K562 (cell line): Measurements from ENCODE around the gene GAL. TPM values are rescaled to one million over a fixed set of nuclear protein-coding genes. Genes with fewer than 3 reads are reported as not detected.

Source experiments
- ATAC-seq: fragments of 200-7000 bp; cut with Tn5 transposase; 3 replicates; pipeline ENCODE4 v1.9.1; 2020; ENCODE audit warnings: moderate library complexity
- BruUV-seq: library from RNA; stranded (reverse); fragments of 400-500 nt; replicated peaks from 2 replicates; lab custom pipeline; 2021; lab: Mats Ljungman, UMichigan
- CTCF ChIA-PET: fragments of 300-600 bp; formaldehyde crosslinking; extraction: SDS; loops from one replicate; lab custom pipeline; 2021; ENCODE audit warnings: low intra/inter-chr PET ratio; lab: Yijun Ruan, JAX
- POLR2A ChIA-PET: fragments of 300-600, 350-650 bp; sonication (Branson Sonifier 250); formaldehyde crosslinking; extraction: SDS; loops from one replicate; lab custom pipeline; 2021; ENCODE audit warnings: antibody characterized with exemption, inconsistent platforms; lab: Yijun Ruan, JAX
- DNase-seq, 4 experiments: peaks; one replicate each; pipeline versions ENCODE4 v3.0.0 to v3.0.0-alpha.2; 2011 to 2018; ENCODE audit warnings: low spot score in 3 of 4, mixed read lengths in 3 of 4; ENCODE audit errors: extremely low read depth in 1 of 4
- FAIRE-seq: peaks from 2 replicates; lab custom pipeline; 2011; peaks lifted over from hg19 to GRCh38; lab: Jason Lieb, UNC
- H2AFZ ChIP-seq: 2 replicates; pipeline ENCODE4 v1.6.0; 2011; ENCODE audit warnings: low read depth, low read length, control low read depth, inconsistent platforms
- H3K27ac ChIP-seq: fragments of 200-600 bp; 3 replicates; pipeline ENCODE4 v1.8.0; 2011; ENCODE audit warnings: low read depth, mild to moderate bottlenecking, control low read depth, inconsistent platforms, low read length, moderate library complexity, mixed read lengths; ENCODE audit errors: extremely low read depth
- H3K27me3 ChIP-seq, 2 experiments: fragments of 300-600 bp in 1 of 2; 2 replicates in 1 of 2; 3 replicates in 1 of 2; pipeline versions ENCODE4 v1.6.0 to v1.8.0; 2011; ENCODE audit warnings: inconsistent platforms in 2 of 2, low read length in 2 of 2, mild to moderate bottlenecking in 1 of 2, mixed read lengths in 1 of 2, moderate library complexity in 1 of 2; ENCODE audit not compliant: control insufficient read depth in 2 of 2, insufficient read depth in 2 of 2
- H3K36me3 ChIP-seq: fragments of 300-600 bp; 3 replicates; pipeline ENCODE4 v1.8.0; 2011; ENCODE audit warnings: mild to moderate bottlenecking, low read length, inconsistent platforms; ENCODE audit not compliant: control insufficient read depth, insufficient read depth
- H3K4me1 ChIP-seq, 2 experiments: fragments of 200-600 bp in 1 of 2; replicated peaks in 1 of 2; 2 replicates in 1 of 2; 3 replicates in 1 of 2; pipeline versions ENCODE4 v1.5.1 to v1.8.0; 2011; ENCODE audit warnings: inconsistent platforms in 2 of 2, low read length in 2 of 2, mild to moderate bottlenecking in 1 of 2, mixed read lengths in 1 of 2, moderate library complexity in 1 of 2; ENCODE audit not compliant: control insufficient read depth in 2 of 2, insufficient read depth in 2 of 2
- H3K4me2 ChIP-seq: 2 replicates; pipeline ENCODE4 v1.6.1; 2011; ENCODE audit warnings: low read length, control low read depth, inconsistent platforms, mixed read lengths; ENCODE audit not compliant: insufficient read depth
- H3K4me3 ChIP-seq: fragments of 200-600 bp; sonication (generic), shearing (Covaris generic); 2 replicates; pipeline ENCODE4 v1.5.1; 2016; ENCODE audit warnings: control low read depth, inconsistent platforms
- H3K79me2 ChIP-seq: fragments of 200-600 bp; 3 replicates; pipeline ENCODE4 v1.8.0; 2011; ENCODE audit warnings: low read length, inconsistent platforms; ENCODE audit not compliant: control insufficient read depth, insufficient read depth
- H3K9ac ChIP-seq, 2 experiments: 2 replicates each; pipeline versions ENCODE4 v1.6.0 to v1.6.1; 2011; ENCODE audit warnings: low read depth in 2 of 2, low read length in 2 of 2, control low read depth in 1 of 2, inconsistent platforms in 1 of 2, mild to moderate bottlenecking in 1 of 2, mixed read lengths in 1 of 2; ENCODE audit not compliant: insufficient read depth in 1 of 2
- H3K9me1 ChIP-seq: one replicate; pipeline ENCODE4 v1.6.0; 2011; ENCODE audit warnings: inconsistent platforms, mild to moderate bottlenecking, low read length, moderate library complexity; ENCODE audit not compliant: control insufficient read depth, insufficient read depth
- H3K9me3 ChIP-seq: replicated peaks from 2 replicates; pipeline ENCODE4 v1.5.1; 2011; ENCODE audit warnings: low read depth, low read length, inconsistent platforms; ENCODE audit not compliant: control insufficient read depth, insufficient read depth
- H4K20me1 ChIP-seq: replicated peaks from 2 replicates; pipeline ENCODE4 v1.6.1; 2011; ENCODE audit warnings: low read length, inconsistent platforms, mixed read lengths; ENCODE audit not compliant: control insufficient read depth, insufficient read depth
- NR2C1 ChIP-seq, 2 experiments: fragments of 450-650 bp; IDR thresholded peaks; 2 replicates each; pipeline ENCODE4 v1.6.1; 2017; ENCODE audit warnings: mild to moderate bottlenecking in 2 of 2, antibody characterized with exemption in 1 of 2, inconsistent platforms in 1 of 2, missing compliant biosample characterization in 1 of 2, missing genetic modification characterization in 1 of 2
- PTRF ChIP-seq: fragments of 450-650 bp; IDR thresholded peaks from 2 replicates; pipeline ENCODE4 v1.6.1; 2016; ENCODE audit warnings: mild to moderate bottlenecking, missing genetic modification characterization, missing compliant biosample characterization
- SP1 ChIP-seq: sonication (generic); formaldehyde crosslinking; IDR thresholded peaks from 2 replicates; pipeline ENCODE4 v1.8.1; 2022; ENCODE audit warnings: mild to moderate bottlenecking, missing genetic modification reagents
- ZNF217 ChIP-seq: sonication (generic); formaldehyde crosslinking; IDR thresholded peaks from 2 replicates; pipeline ENCODE4 v1.8.0; 2022; ENCODE audit warnings: mild to moderate bottlenecking, missing genetic modification reagents
- ZNF280B ChIP-seq: fragments of 250-450 bp; sonication (Bioruptor Pico); IDR thresholded peaks from 2 replicates; pipeline ENCODE4 v1.5.1; 2021; ENCODE audit warnings: mild to moderate bottlenecking
- WGBS: fragments of 100-300 bp; shearing (Covaris generic); methylation state at CpG from one replicate; pipeline ENCODE4 v1.1.6; 2016; ENCODE audit warnings: low coverage, mixed read lengths; ENCODE audit not compliant: insufficient coverage; ENCODE audit errors: missing lambda C conversion rate; 5-methylcytosine and 5-hydroxymethylcytosine counted together
- in situ Hi-C: fragments of 300-500 bp; cut with MboI; formaldehyde crosslinking; loops from 4 replicates; pipeline ENCODE4 v1.15.0; 2018; ENCODE audit warnings: inconsistent platforms, mixed read lengths
- intact Hi-C: fragments of 100-400 bp; cut with micrococcal nuclease; formaldehyde crosslinking; loops from 2 replicates; pipeline ENCODE4 v1.14.2; 2022
- polyA plus RNA-seq, 8 experiments: library from polyadenylated mRNA; depleted of rRNA in 4 of 8; stranded (reverse) in 5 of 8; unstranded in 3 of 8; fragments of >200 nt; fragmentation: Nextera tagmentation in 2 of 8; fragmentation: Illumina TruSeq in 1 of 8; extraction: Ambion mirVana in 2 of 8; extraction: Trizol in 1 of 8; gene quantifications; 2 replicates each; pipeline versions ENCODE4 v1.2.1 to v1.2.3, GENCODE V29; 2011 to 2014; ENCODE audit warnings: inconsistent platforms in 1 of 8, missing spikeins in 1 of 8
- total RNA-seq, 7 experiments: library from RNA; depleted of rRNA in 6 of 7; stranded (reverse); fragments of >200 nt in 6 of 7; fragmentation: Illumina TruSeq in 2 of 7; extraction: Trizol in 2 of 7; gene quantifications; 2 replicates each; pipeline versions ENCODE4 v1.2.1 to v1.2.3, GENCODE V29; 2011 to 2021; ENCODE audit warnings: low replicate concordance in 1 of 7
- TF ChIP-seq, protein P1 (sequence below): IDR thresholded peaks from 2 replicates; pipeline ENCODE4 v1.6.1; 2014; ENCODE audit warnings: antibody characterized with exemption
- TF ChIP-seq, protein P2 (sequence below): sonication (generic); formaldehyde crosslinking; IDR thresholded peaks from 2 replicates; pipeline ENCODE4 v1.8.0; 2023; ENCODE audit warnings: missing genetic modification reagents, mild to moderate bottlenecking, borderline replicate concordance

GAL gene
- total and polyA plus RNA-seq, 9 of the 15 experiments (the other 6 are each of a cell fraction or from before 2014, with no cell fraction given) = 10.6 to 119 (median 36.3) TPM

DNA sequence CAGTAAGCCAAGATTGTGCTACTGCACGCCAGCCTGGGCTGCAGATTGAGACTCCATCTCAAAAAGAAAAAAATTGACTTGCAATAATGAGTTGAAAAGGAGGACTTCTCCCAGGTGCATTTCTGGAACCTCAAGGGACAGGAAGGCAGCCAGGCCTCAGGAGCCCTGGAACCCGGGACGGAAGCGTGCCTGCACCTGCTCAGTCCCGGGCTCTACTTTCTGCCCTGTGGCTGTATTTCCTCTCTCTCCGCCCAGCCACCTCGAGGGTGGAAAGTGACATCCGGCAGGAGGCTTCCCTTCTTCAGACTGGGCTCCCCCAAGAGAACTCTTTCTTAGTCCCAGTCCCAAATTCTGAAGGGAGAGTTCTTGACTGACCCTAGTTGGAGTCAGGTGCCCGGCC lies 20.2 kb upstream of the GAL start:
- DNase-seq = no peak
- ChIA-PET CTCF (no interaction called here), POLR2A (interaction anchor here (0.6 to 1.3 kb wide), 2 partner anchors 9 to 293 kb away, joined by 3 to 4 read pairs; no protein-coding TSS in a partner anchor)
- no peak for ATAC-seq
- BruUV-seq = no TSS peak
- no peak overlapping the region for H2AFZ ChIP-seq
- no peak overlapping the region for H3K4me2 ChIP-seq
- intact Hi-C loops (no loop called here), in situ Hi-C loops (no loop called here)
- WGBS = 3% methylated on average over 9 of the region's 9 CpGs
- no peak overlapping the region for H3K27ac ChIP-seq
- H3K27me3 ChIP-seq = peaks cover 31 to 68% of the 10 kb centered on the region in 2 experiments
- no peaks in the 10 kb centered on the region for H3K79me2 ChIP-seq
- H3K4me3 ChIP-seq = no peak overlapping the region
- H4K20me1 ChIP-seq = no peaks in the 10 kb centered on the region; the same call in 1 of the 2 replicates
- H3K4me1 ChIP-seq = peaks cover 0 to 8% of the 10 kb centered on the region in 2 experiments; a peak in 3 of 5 replicates
- FAIRE-seq = no peak
- no peak overlapping the region for H3K9ac ChIP-seq
- no peak for TF ChIP-seq ZNF280B
- no peak for TF ChIP-seq PTRF (tag)
- no peak for TF ChIP-seq SP1 (CRISPR knock-in tag)
- TF ChIP-seq, protein P1, sequence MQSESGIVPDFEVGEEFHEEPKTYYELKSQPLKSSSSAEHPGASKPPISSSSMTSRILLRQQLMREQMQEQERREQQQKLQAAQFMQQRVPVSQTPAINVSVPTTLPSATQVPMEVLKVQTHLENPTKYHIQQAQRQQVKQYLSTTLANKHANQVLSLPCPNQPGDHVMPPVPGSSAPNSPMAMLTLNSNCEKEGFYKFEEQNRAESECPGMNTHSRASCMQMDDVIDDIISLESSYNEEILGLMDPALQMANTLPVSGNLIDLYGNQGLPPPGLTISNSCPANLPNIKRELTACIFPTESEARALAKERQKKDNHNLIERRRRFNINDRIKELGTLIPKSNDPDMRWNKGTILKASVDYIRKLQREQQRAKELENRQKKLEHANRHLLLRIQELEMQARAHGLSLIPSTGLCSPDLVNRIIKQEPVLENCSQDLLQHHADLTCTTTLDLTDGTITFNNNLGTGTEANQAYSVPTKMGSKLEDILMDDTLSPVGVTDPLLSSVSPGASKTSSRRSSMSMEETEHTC = no peak
- TF ChIP-seq, protein P2, sequence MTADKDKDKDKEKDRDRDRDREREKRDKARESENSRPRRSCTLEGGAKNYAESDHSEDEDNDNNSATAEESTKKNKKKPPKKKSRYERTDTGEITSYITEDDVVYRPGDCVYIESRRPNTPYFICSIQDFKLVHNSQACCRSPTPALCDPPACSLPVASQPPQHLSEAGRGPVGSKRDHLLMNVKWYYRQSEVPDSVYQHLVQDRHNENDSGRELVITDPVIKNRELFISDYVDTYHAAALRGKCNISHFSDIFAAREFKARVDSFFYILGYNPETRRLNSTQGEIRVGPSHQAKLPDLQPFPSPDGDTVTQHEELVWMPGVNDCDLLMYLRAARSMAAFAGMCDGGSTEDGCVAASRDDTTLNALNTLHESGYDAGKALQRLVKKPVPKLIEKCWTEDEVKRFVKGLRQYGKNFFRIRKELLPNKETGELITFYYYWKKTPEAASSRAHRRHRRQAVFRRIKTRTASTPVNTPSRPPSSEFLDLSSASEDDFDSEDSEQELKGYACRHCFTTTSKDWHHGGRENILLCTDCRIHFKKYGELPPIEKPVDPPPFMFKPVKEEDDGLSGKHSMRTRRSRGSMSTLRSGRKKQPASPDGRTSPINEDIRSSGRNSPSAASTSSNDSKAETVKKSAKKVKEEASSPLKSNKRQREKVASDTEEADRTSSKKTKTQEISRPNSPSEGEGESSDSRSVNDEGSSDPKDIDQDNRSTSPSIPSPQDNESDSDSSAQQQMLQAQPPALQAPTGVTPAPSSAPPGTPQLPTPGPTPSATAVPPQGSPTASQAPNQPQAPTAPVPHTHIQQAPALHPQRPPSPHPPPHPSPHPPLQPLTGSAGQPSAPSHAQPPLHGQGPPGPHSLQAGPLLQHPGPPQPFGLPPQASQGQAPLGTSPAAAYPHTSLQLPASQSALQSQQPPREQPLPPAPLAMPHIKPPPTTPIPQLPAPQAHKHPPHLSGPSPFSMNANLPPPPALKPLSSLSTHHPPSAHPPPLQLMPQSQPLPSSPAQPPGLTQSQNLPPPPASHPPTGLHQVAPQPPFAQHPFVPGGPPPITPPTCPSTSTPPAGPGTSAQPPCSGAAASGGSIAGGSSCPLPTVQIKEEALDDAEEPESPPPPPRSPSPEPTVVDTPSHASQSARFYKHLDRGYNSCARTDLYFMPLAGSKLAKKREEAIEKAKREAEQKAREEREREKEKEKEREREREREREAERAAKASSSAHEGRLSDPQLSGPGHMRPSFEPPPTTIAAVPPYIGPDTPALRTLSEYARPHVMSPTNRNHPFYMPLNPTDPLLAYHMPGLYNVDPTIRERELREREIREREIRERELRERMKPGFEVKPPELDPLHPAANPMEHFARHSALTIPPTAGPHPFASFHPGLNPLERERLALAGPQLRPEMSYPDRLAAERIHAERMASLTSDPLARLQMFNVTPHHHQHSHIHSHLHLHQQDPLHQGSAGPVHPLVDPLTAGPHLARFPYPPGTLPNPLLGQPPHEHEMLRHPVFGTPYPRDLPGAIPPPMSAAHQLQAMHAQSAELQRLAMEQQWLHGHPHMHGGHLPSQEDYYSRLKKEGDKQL = no peak
- TF ChIP-seq ZNF217 (CRISPR knock-in tag) = no peak
- no peak for TF ChIP-seq NR2C1 (IDR thresholded peaks at IDR 0.05)
- no peak for TF ChIP-seq NR2C1 (tag; IDR thresholded peaks at IDR 0.05)
- H3K36me3 ChIP-seq = no peaks in the 10 kb centered on the region
- no peaks in the 10 kb centered on the region for H3K9me1 ChIP-seq
- H3K9me3 ChIP-seq = no peaks in the 10 kb centered on the region
